Measurements from ENCODE around the gene UCHL3.

- TF ChIP-seq CTCF (conservative IDR thresholded peaks at IDR 0.05; ENCODE audit: low read depth, low read length), result no peak
- TF ChIP-seq EZH2 (IDR thresholded peaks at IDR 0.05; ENCODE audit: borderline replicate concordance, low read depth, low read length, poor library complexity, severe bottlenecking), result no peak
Observed at GRCh38 chr13:75544681-75545330, 4.8 kb upstream of the UCHL3 start.
